GM12872 (cell line): ENCODE results near the gene APOL6.

Experiments used
- CTCF ChIP-seq: IDR thresholded peaks from 3 replicates; pipeline ENCODE4 v1.5.1; 2011; ENCODE audit warnings: low read depth, mild to moderate bottlenecking, low read length, moderate library complexity; ENCODE audit not compliant: insufficient read depth

The APOL6 gene

GRCh38 chr22:35656284-35656752 is 8.1 kb downstream of the APOL6 start:
- TF ChIP-seq CTCF = no peak

- TF ChIP-seq CTCF = no peak
These were observed 9.5 kb downstream of the APOL6 start for GRCh38 chr22:35657571-35658312.

- TF ChIP-seq CTCF = no peak
These were observed 12.3 kb downstream of the APOL6 start for GRCh38 chr22:35660291-35661127.

- TF ChIP-seq CTCF = no peak
These were observed 13.2 kb downstream of the APOL6 start for GRCh38 chr22:35661464-35661863.

DNA sequence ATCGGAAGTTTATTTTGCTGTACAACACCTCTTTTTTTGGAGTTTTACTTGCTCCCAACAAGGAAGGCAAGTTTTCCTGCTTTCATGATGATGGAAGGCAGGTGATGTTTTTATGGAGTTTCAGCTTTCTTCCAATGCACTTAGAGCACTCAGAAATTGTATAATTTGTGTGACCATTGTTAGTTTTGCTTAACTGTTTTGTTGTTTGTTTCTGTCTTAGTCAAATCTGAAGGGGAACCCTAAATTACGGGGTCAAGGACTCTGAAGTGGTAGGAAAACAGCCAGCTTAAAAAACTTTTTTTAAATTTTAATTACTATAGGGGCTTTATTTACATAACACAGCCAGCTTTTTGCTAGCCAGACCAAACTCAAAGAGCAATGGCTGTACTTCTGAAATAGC is 14.7 kb downstream of the APOL6 start:
- no peak for TF ChIP-seq CTCF

DNA sequence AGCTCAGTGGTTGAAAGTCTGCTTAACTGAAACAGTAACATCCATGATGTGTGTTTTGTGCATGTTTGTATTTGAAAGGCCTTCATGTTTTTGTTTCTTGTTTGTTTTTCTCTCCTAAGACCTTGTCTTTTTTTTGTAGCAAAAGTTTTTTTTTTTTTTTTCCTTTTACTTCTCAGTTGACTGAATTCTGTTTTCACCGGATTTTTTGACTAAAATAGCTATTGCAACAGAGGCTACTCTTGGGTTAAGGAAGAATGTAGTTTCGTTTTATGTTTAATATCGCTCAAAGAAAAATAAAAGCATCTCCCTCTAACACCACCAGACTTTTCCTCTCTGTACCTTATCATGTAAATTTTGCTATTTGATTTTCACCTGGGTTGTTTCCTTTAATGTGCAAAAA is 15.1 kb downstream of the APOL6 start:
- TF ChIP-seq CTCF = no peak

DNA sequence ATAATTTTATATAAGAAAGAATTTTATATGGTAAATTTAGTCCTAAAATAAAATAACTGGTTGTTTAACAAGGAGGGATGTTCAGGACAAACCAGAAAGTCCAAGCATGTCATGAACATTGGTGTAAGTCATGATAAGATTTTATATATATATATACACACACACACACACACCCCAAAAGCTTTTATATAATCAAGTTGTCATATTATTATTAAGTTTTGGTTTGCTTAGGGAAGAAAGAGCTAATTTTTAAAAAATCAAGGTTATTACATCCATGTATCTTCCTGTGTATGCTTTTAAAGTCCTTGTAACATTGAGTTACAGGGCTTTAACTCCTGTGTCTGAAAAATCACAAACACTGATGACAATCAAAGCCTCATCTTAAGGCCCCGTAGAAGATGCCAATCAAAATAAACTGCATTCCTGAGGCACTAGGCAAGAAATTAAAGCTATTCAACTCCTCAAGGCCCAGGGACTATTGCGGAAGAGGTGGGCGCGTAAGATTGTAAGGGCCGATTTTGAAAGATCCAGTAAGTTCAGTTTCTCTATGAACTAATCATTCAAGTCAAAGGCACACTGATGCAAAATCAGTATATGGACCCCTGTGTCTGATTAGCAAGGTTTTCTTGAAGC is 16.8 kb downstream of the APOL6 start:
- no peak for TF ChIP-seq CTCF
